Right lobe of liver (tissue), 4 donors: ENCODE results near the gene COX4I2.

Experiments
- CTCF ChIP-seq, 4 donors: fragments of 200-600 bp in 3 of 4; fragments of 450-650 bp in 1 of 4; IDR thresholded peaks; one replicate each; pipeline versions ENCODE4 v1.5.1 to v1.8.0; 2016 to 2022; ENCODE audit warnings: antibody characterized with exemption in 4 of 4, mild to moderate bottlenecking in 2 of 4
- POLR2A ChIP-seq: fragments of 450-650 bp; IDR thresholded peaks from one replicate; pipeline ENCODE4 v1.6.1; 2017; ENCODE audit warnings: antibody characterized with exemption, mild to moderate bottlenecking
- donor health status: DM: no; HTN: no; CAD: no.
- donor health status: DM: no; HTN: no; CAD: no.
- donor health status: DM: no; HTN: yes; CAD: no.

GRCh38 chr20:31640259-31640658 lies 2.5 kb downstream of the COX4I2 start:
- TF ChIP-seq CTCF (IDR thresholded peaks at IDR 0.05) (no peak), POLR2A (no peak)
